ENCODE measurements around the gene TST.

TST gene

DNA sequence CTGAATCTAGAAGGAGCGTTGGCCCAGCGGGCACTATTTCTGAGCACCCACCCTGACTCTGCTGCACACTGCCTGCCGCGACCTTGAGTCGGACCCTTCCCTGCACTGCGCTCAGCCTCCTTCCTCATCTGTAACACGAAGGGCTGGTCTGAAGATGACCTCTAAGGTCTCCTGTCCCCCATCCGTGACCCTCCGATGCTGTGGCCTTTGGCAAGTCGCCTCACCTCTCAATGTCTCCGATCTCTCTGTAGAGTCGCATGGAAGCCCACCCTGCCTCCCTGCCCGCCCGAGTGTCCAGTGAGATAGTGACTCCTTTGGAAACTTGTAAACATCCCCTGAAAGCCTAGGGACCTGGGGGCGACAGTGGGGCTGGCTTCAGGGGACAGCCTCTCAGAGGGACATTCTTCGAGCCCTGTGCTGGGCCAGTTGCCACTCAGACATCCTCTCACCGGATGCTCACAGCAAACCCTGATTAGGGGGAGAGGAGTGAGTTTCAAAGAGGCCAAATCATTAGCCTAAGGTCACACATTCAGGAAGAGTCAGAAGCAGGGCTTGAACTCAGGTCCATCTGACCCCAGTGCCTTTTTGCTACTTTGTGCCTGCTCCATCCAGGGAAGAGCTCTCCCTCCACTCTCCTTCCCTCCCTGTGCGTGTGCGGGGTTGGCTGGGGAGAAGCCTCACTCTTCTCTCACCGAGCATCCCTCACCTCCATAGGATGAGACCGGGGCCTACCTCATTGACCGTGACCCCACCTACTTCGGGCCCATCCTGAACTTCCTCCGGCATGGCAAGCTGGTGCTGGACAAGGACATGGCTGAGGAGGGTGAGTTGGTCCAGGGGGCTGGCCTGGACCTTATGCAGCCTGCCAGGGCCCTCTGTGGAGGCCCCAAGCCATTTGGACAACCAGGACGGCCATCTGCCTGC lies 33.4 kb upstream of the TST start:
- no peaks in the 10 kb centered on the region for H3K9me3 ChIP-seq (ENCODE audit: control insufficient read depth in 1 of 2, low read length in 2 of 2)
- H3K27me3 ChIP-seq (ENCODE audit: low read depth, low read length): no peaks in the 10 kb centered on the region
- H3K4me1 ChIP-seq (ENCODE audit: control insufficient read depth in 1 of 2, insufficient read depth in 2 of 2, low read length in 2 of 2): peaks cover 0 to 14% of the 10 kb centered on the region in 2 donors
- peak overlapping the region; percentile 48 to 88 for H3K4me3 ChIP-seq (ENCODE audit: low read depth in 1 of 2, low read length in 2 of 2)
- H3K36me3 ChIP-seq (ENCODE audit: control insufficient read depth in 1 of 2, insufficient read depth in 2 of 2, low read length in 2 of 2): peaks cover 13 to 26% of the 10 kb centered on the region in 2 donors
- no peak overlapping the region for H3K27ac ChIP-seq (ENCODE audit: low read length)

DNA sequence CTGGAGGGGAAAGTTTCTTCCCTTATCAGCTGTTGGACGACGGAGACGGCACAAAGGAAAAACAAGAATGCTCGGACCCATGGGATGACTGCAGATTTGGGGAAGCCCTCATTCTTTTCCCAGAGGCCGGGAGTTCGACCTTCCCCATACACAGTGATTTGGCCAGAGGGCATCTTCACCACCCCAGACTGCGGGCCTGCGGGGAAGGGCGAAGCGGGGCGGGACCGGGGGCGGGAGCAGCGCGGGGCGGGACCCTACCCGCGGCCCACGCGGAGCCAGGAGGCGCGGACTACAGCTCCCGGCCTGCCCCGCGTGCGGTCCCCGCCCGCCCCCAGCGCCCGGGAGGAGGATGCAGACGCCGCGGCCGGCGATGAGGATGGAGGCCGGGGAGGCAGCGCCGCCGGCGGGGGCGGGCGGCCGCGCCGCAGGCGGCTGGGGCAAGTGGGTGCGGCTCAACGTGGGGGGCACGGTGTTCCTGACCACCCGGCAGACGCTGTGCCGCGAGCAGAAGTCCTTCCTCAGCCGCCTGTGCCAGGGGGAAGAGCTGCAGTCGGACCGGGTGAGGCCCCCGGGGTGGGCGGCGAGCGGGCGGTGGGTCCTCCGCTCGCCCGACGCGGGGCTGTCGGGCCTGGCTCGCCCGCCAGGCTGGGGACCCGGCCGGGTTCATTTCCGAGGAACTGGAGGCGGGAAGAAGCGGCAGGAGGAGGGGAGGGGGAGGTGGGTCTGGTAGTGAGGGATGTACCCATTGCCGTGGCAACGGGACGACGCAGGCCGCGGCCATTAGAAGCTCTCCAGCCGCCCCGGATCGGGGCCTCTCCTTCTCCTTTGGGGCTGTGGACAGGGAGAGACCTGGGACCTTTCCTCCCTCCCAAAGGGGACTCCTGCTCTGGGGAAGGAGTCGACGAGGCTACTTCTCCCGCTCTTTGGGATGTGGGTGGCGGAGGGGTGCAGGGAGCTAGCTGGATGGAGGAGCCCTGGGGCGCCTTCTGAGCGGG lies 32.4 kb upstream of the TST start, which contains the start of gene KCTD17:
Gene KCTD17 (plus strand): TSS at position 352 of the 995 bp plus-strand sequence. CDS start 19 bp downstream, at position 371.
- no peak within 1 kb of the TSS for H3K27ac ChIP-seq (ENCODE audit: low read length)
- H3K36me3 ChIP-seq (ENCODE audit: control insufficient read depth in 1 of 2, insufficient read depth in 2 of 2, low read length in 2 of 2): peaks cover 8 to 16% of the 10 kb centered on the region in 2 donors
- H3K27me3 ChIP-seq (ENCODE audit: low read depth, low read length): no peaks in the 10 kb centered on the region
- peaks cover 0 to 14% of the 10 kb centered on the region in 2 donors for H3K4me1 ChIP-seq (ENCODE audit: control insufficient read depth in 1 of 2, insufficient read depth in 2 of 2, low read length in 2 of 2)
- H3K4me3 ChIP-seq (ENCODE audit: low read depth in 1 of 2, low read length in 2 of 2): peak within 1 kb of the TSS; percentile 48 to 88
- H3K9me3 ChIP-seq (ENCODE audit: control insufficient read depth in 1 of 2, low read length in 2 of 2): no peaks in the 10 kb centered on the region

DNA sequence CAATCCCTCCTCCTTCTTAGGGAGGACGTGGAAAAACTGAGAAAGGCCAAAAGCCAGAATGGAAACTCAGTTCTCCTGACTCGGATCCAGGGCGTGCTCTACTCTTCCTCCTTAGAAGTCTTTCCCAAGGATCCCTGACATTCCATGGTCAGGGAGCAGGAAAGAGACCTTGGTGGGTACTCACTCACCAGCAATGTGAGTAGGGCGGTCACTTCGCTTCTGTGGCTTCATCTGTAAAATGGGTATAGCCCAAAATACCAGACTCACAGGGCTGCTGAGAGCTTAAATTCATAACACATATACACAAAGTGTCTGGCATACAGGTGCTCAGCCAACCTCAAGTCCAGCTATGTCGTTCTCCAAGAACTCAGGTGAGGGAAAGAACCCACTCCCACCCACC lies 31.7 kb upstream of the TST start:
- Histone ChIP-seq H3K4me3 (ENCODE audit: low read depth in 1 of 2, low read length in 2 of 2) (no peak overlapping the region), H3K27me3 (ENCODE audit: low read depth, low read length) (no peaks in the 10 kb centered on the region), H3K27ac (ENCODE audit: low read length) (no peak overlapping the region), H3K9me3 (ENCODE audit: control insufficient read depth in 1 of 2, low read length in 2 of 2) (no peaks in the 10 kb centered on the region), H3K4me1 (ENCODE audit: control insufficient read depth in 1 of 2, insufficient read depth in 2 of 2, low read length in 2 of 2) (peaks cover 0 to 14% of the 10 kb centered on the region in 2 donors), H3K36me3 (ENCODE audit: control insufficient read depth in 1 of 2, insufficient read depth in 2 of 2, low read length in 2 of 2) (peaks cover under 1 to 8% of the 10 kb centered on the region in 2 donors)

DNA sequence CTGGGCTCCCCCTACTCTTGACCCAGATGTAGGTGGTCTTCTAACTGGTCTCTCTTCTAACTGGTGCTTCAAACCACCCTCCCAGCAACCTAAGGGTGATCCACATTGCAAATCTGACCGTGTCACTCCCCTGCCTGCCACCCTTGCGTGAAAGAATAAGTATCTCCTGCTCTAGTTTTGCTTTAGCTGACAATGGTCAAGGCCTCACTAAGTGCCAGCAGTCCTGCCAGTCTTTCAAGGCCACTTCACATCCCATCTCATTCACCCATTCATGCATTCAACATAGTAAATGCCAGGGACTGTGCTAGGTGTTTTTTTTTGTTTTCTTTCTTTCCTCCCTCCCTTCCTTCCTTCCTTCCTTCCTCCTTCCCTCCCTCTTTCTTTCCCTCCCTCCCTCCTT lies 30.0 kb upstream of the TST start:
- no peaks in the 10 kb centered on the region for H3K36me3 ChIP-seq (ENCODE audit: control insufficient read depth in 1 of 2, insufficient read depth in 2 of 2, low read length in 2 of 2)
- no peak overlapping the region for H3K4me3 ChIP-seq (ENCODE audit: low read depth in 1 of 2, low read length in 2 of 2)
- H3K4me1 ChIP-seq (ENCODE audit: control insufficient read depth in 1 of 2, insufficient read depth in 2 of 2, low read length in 2 of 2): peaks cover 0 to 14% of the 10 kb centered on the region in 2 donors
- no peaks in the 10 kb centered on the region for H3K9me3 ChIP-seq (ENCODE audit: control insufficient read depth in 1 of 2, low read length in 2 of 2)
- H3K27me3 ChIP-seq (ENCODE audit: low read depth, low read length): no peaks in the 10 kb centered on the region
- no peak overlapping the region for H3K27ac ChIP-seq (ENCODE audit: low read length)

DNA sequence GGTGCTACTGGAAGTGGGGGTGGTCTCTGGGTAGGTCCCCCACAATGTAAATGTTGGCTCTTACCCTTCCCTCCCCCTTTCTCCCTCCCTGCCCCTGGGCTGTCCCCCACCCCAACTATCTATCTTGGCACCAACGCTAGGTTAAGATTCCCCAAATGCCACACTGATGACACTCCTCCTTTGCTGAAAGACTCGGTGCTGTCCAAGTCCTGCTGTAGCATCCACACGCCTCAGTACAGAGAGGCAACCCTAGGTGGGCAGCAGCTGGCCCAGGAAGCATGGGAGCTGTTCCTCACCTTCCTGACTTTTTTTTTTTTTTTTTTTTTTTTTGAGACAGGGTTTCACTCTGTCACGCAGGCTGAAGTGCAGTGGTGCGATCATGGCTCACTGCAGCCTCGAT lies 28.9 kb upstream of the TST start:
- no peaks in the 10 kb centered on the region for H3K9me3 ChIP-seq (ENCODE audit: control insufficient read depth in 1 of 2, low read length in 2 of 2)
- no peak overlapping the region for H3K4me3 ChIP-seq (ENCODE audit: low read depth in 1 of 2, low read length in 2 of 2)
- no peak overlapping the region for H3K27ac ChIP-seq (ENCODE audit: low read length)
- no peaks in the 10 kb centered on the region for H3K27me3 ChIP-seq (ENCODE audit: low read depth, low read length)
- H3K4me1 ChIP-seq (ENCODE audit: control insufficient read depth in 1 of 2, insufficient read depth in 2 of 2, low read length in 2 of 2): peaks cover 0 to 14% of the 10 kb centered on the region in 2 donors
- no peaks in the 10 kb centered on the region for H3K36me3 ChIP-seq (ENCODE audit: control insufficient read depth in 1 of 2, insufficient read depth in 2 of 2, low read length in 2 of 2)

DNA sequence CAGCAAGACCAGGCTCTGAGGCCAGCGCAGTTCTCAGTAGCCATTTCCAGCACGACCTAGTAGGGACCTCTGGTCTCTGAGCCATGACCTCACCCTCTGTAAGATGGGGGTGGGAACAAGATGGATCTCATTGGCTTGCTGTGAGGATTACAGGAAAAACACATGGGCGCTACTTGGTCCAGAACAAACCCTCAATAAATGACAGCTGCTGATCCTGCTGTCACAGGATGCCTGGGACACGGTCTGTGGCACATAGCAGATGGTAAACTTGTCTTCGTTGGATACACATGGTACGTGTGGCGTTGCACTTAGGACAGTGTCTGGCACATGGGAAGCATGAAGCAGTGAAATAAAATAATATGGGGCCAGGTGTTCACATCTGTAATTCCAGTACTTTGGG lies 27.8 kb upstream of the TST start:
- no peaks in the 10 kb centered on the region for H3K9me3 ChIP-seq (ENCODE audit: control insufficient read depth in 1 of 2, low read length in 2 of 2)

DNA sequence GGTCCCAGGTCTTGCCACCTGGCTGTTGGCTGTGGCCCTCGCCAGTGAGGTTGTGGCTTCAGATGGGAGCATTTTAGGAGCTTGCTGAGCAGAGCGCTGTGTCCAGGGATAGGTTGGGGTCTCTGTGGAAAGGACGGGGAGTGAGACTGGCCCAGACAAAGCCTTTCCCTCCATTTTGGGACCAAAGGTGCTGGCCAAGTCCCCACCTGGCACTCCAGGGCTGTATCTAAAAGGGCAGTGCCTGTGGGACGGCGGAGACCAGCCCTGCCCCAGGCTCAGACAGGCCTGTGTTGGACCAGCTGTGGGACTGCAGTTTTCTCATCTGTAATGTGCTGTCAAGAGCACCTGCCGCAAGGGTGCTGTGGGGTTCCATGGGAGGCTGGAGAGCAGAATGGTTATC lies 27.3 kb upstream of the TST start:
- Histone ChIP-seq H3K36me3 (ENCODE audit: control insufficient read depth in 1 of 2, insufficient read depth in 2 of 2, low read length in 2 of 2) (no peaks in the 10 kb centered on the region), H3K27me3 (ENCODE audit: low read depth, low read length) (no peaks in the 10 kb centered on the region), H3K9me3 (ENCODE audit: control insufficient read depth in 1 of 2, low read length in 2 of 2) (no peaks in the 10 kb centered on the region), H3K27ac (ENCODE audit: low read length) (no peak overlapping the region), H3K4me1 (ENCODE audit: control insufficient read depth in 1 of 2, insufficient read depth in 2 of 2, low read length in 2 of 2) (no peaks in the 10 kb centered on the region), H3K4me3 (ENCODE audit: low read depth in 1 of 2, low read length in 2 of 2) (no peak overlapping the region)

More for the DNA sequence above, 27.8 kb upstream of the TST start:
- Histone ChIP-seq H3K4me1 (ENCODE audit: control insufficient read depth in 1 of 2, insufficient read depth in 2 of 2, low read length in 2 of 2) (peaks cover 0 to 4% of the 10 kb centered on the region in 2 donors), H3K27me3 (ENCODE audit: low read depth, low read length) (no peaks in the 10 kb centered on the region), H3K27ac (ENCODE audit: low read length) (no peak overlapping the region), H3K36me3 (ENCODE audit: control insufficient read depth in 1 of 2, insufficient read depth in 2 of 2, low read length in 2 of 2) (no peaks in the 10 kb centered on the region), H3K4me3 (ENCODE audit: low read depth in 1 of 2, low read length in 2 of 2) (no peak overlapping the region)

DNA sequence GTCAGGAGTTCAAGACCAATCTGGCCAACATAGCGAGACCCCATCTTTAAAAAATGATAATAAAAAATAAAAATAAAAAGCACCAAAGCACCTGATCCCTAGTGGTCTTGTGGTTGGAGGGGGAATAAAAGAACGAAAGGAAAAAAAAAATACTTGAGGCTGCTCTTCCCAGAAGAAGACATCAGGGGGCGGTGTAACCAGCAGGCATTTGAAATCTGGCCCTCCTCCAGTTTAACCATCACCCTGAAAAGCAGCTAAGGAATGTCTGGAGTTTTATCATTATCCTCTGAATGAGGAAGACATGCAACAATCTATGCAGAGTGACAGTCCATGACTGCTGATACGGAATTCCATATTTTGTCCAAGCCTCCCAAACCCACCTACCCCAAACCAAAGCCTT lies 26.7 kb upstream of the TST start:
- H3K4me3 ChIP-seq (ENCODE audit: low read depth in 1 of 2, low read length in 2 of 2): no peak overlapping the region
- no peak overlapping the region for H3K27ac ChIP-seq (ENCODE audit: low read length)
- H3K9me3 ChIP-seq (ENCODE audit: control insufficient read depth in 1 of 2, low read length in 2 of 2): no peaks in the 10 kb centered on the region
- H3K27me3 ChIP-seq (ENCODE audit: low read depth, low read length): no peaks in the 10 kb centered on the region
- H3K4me1 ChIP-seq (ENCODE audit: control insufficient read depth in 1 of 2, insufficient read depth in 2 of 2, low read length in 2 of 2): no peaks in the 10 kb centered on the region
- H3K36me3 ChIP-seq (ENCODE audit: control insufficient read depth in 1 of 2, insufficient read depth in 2 of 2, low read length in 2 of 2): no peaks in the 10 kb centered on the region

DNA sequence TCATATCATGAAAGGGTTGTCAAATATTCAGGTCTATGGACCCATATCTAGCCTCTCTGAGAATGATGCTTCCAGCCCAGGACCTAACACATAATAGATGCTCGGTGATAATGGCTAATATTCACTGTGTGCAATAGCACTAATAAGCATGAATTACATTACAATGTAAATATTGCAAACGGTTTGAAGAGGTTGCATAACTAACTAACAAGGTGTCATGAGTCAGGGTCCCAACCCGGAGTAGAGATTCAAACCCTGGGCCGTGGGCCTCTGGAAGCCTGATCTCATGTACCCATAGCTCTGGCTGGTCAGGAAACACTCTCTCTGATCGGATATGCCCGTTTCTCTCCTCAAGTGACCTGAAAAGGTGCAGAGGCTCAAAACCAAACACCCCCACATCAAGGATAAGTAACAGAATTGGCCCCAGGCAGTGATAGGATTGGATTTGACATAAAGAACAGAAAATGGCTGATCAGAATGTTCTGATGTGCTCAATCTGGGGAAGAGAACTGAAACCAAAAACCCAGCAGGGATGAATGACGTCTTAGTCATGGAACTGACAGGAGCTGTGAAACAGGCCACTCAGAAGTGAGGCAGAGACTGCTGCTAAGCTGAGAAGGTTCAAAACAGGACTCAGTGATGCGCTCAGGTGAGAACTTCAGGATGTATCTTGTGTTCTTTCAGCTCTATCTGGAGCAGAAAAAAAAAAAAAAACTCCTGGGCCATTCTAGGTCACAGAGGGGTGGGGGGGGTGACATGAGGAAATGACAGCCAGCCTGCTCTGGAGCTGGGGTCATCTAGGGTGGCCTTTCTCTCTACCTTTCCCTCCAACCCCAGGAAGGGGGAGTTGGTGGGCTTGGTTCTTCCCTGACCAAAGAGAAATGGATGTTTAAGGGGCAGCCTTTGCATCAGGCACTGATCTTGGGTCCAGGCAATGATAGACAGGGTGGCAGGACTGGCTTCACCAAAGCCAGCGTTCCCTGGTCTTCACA lies 25.7 kb upstream of the TST start:
- H3K4me3 ChIP-seq (ENCODE audit: low read depth in 1 of 2, low read length in 2 of 2): no peak overlapping the region

DNA sequence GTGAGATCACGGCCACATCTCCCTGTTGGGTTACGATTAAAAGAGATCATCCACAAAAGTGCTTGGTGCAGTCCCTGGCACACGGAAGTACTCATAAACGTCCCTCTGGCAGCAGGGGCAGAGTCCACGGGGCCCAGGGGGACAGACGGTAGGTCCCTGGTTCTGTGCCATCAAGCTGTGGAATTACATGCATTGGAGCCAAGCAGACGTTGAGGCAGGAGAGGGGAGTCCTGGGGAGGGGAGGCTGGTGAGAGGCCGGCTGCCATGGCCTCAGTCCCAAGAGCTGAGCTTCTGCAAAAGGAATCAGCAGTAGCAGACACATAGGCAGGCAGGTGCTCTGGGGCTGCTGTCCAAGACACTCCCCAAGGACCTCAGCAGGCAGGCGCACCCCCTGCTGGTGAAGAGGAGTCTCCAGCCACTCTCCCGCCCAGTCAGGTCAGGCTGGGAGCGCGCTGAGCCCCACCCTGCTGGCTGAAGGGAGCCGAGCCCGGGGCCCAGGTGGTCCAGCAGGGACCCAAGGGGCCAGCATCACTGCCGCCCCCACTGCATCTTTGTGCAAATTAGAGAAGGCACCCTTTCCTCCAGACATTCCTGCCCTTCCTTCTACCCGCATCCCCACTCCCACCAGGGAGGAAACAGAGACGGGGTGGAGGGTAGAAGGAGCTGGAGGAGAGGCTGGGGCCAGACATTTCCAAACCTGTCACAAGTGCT lies 24.7 kb upstream of the TST start:
- Histone ChIP-seq H3K27me3 (ENCODE audit: low read depth, low read length) (no peaks in the 10 kb centered on the region), H3K36me3 (ENCODE audit: control insufficient read depth in 1 of 2, insufficient read depth in 2 of 2, low read length in 2 of 2) (no peaks in the 10 kb centered on the region), H3K27ac (ENCODE audit: low read length) (peak overlapping the region; percentile 75), H3K4me3 (ENCODE audit: low read depth in 1 of 2, low read length in 2 of 2) (no peak overlapping the region), H3K4me1 (ENCODE audit: control insufficient read depth in 1 of 2, insufficient read depth in 2 of 2, low read length in 2 of 2) (no peaks in the 10 kb centered on the region), H3K9me3 (ENCODE audit: control insufficient read depth in 1 of 2, low read length in 2 of 2) (no peaks in the 10 kb centered on the region)

More for the DNA sequence above, 25.7 kb upstream of the TST start:
- no peaks in the 10 kb centered on the region for H3K9me3 ChIP-seq (ENCODE audit: control insufficient read depth in 1 of 2, low read length in 2 of 2)
- H3K36me3 ChIP-seq (ENCODE audit: control insufficient read depth in 1 of 2, insufficient read depth in 2 of 2, low read length in 2 of 2): no peaks in the 10 kb centered on the region
- no peaks in the 10 kb centered on the region for H3K4me1 ChIP-seq (ENCODE audit: control insufficient read depth in 1 of 2, insufficient read depth in 2 of 2, low read length in 2 of 2)
- H3K27ac ChIP-seq (ENCODE audit: low read length): no peak overlapping the region
- no peaks in the 10 kb centered on the region for H3K27me3 ChIP-seq (ENCODE audit: low read depth, low read length)
